GM10266 (cell line): ENCODE data around the gene GPC3.

Experiments
- DNase-seq: peaks from one replicate; pipeline ENCODE4 v3.0.0; 2012; ENCODE audit errors: extremely low spot score
- TF ChIP-seq, protein P1 (sequence below): IDR thresholded peaks from 2 replicates; pipeline ENCODE4 v1.5.1; 2012; ENCODE audit warnings: mild to moderate bottlenecking, low read depth; ENCODE audit not compliant: control insufficient read depth, insufficient read depth; ENCODE audit errors: missing control alignments

Gene GPC3

DNA sequence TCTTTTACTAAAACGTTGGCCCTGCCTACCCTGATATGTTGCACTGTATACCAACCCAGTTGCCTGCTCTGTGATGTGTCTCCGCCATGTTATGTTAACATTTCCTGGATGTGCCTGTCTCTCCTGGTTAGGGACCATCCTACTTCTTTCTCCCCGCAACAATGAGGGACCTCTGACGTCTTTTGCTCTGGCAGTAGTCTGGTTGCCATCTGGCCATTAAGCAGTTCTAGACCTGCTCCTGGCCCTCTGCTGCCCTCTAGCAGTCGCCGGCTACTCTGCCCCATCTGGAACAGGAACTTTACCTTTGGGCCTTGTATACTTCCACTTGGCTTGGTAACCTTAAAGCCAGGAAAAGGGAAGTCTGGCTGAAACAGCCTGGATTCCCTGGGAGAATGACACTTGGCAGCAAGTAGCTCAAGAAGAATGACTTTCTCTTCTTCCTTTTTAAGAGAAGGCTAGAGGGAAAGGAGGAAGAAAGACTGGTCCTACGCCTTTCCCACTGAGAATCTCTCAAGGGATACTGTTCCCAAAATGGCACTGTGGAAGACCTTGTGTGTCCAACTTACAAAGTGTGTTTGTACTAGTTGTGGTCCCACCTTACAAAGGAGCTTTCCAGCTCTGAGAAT, 63.5 kb downstream of the GPC3 start:
- TF ChIP-seq, protein P1, sequence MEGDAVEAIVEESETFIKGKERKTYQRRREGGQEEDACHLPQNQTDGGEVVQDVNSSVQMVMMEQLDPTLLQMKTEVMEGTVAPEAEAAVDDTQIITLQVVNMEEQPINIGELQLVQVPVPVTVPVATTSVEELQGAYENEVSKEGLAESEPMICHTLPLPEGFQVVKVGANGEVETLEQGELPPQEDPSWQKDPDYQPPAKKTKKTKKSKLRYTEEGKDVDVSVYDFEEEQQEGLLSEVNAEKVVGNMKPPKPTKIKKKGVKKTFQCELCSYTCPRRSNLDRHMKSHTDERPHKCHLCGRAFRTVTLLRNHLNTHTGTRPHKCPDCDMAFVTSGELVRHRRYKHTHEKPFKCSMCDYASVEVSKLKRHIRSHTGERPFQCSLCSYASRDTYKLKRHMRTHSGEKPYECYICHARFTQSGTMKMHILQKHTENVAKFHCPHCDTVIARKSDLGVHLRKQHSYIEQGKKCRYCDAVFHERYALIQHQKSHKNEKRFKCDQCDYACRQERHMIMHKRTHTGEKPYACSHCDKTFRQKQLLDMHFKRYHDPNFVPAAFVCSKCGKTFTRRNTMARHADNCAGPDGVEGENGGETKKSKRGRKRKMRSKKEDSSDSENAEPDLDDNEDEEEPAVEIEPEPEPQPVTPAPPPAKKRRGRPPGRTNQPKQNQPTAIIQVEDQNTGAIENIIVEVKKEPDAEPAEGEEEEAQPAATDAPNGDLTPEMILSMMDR, result peak; percentile 47
- peak; percentile 15 for DNase-seq

DNA sequence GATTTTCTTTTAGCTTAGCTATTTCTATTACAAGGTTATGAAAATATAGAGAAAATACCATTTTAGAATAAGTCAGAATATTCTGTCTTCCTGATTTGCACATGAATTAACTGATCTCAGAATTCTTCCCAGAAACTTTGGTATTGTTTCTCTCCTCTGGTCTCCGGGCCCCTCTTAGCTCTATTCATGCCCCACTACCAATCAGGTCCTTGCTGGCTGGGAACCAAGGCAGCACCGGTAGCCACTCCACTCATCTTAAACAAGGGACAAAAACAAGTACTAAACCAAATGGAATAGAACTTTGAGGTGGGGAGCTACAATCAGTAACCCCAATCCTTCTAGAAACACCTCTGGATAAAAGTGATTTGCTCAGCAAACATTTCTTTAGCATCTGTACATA, 64.3 kb downstream of the GPC3 start:
- TF ChIP-seq, protein P1, result no peak
- no peak for DNase-seq

DNA sequence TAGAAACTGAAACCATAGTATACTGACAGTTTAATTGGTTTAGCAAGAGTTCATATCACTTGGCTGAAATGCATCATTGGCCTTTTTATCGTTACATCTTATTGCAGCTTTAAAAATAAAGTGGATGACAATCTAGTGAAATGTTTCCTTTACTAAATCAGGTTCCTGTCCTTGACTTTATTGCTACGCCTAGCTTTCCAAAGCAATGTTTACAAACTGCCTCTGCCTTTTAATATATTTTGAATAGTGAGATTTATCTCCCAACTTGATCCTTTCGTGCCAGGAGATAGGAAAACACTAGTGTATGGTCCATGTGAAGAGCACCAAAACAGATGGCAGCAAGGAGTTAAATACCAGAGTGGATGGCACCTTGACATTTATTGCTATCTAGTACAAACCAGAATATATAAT, 67.0 kb downstream of the GPC3 start:
- no peak for DNase-seq

DNA sequence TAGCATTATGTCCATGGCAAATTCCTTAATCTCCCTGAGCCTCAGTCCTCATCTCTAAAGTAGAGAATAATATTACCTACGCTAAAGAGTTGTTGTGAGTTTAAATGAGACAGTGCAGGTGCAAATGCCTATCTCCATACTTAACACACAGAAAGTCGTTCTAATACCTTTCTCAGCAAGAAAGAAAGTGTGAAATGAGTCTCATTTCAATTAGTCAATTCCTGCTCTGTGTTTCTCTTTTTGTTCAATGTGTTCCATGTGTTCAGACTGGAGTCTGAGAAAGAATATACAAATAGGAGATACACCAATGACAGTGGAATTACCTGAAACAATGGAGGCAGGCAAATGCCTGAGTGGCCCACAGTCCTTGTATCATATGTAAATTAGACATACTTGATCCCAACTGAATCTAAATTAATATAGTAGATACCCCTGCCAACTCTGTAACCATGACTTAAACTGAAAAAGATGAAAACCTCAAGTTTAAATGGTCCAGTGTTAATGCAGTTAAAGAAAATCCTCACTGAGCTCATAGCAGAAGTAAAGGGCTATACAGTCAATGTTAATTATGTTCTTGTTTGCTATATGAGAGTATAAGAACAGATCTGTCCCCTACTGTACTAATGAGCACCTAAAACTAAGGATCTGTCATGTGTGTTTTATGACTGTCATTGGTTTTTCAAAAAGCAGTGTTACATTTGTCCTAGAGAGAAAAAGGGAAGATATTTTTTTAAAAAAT, 68.2 kb downstream of the GPC3 start:
- no peak for DNase-seq
- TF ChIP-seq, protein P1, result no peak

More for the DNA sequence above, 67.0 kb downstream of the GPC3 start:
- TF ChIP-seq, protein P1, result no peak

DNA sequence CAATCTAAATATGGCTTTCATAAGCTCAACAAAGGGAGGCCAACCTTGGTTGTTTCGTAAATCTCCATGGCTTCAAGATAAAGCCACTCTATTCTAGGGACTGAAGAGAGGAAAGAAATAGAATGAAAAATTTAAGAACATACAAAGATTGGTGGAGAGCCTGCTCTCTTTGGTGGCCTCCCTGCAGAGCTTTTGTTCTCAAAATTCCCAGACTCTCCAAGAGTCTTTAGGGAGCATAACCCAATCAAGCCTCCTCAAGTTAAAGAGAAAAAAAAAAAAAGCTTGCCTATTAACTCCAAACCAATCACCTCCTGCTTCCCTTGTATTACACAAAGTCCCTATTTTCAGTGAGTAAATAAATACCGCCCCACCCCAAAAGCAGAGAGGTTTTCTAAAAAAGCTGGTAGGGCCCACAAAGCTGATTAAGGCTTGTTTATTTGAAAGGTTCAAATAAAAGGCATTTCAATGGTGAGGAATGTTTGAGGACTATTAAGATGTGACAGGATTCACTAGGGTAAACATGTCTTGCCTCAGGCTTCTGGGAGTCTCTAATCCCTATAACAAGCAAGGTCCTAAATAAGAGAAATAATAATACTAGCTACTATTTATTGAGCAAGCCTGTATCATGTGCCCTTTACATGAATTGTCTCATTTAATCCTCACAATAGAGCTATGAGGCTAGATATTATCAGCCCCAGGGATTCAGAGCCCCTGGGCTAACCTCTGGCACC, 71.6 kb downstream of the GPC3 start:
- no peak for DNase-seq

DNA sequence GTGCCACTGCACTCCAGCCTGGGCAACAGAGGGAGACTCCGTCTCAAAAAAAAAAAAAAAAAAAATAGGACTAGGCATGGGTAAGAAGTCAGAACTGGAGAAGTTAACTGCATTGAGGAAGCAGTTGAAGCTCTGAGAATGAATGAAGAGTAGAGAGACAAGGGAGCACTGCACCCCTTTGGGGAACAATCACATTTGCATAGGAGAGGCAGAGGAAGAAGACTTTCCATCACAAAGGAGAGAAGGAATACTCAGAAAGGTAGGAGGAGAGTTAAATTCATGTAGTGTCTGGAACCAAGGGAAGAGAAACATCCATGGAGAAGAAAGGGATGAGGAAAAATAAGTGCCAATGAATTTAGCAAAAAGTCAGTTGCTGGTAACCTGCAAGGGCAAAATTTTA, 72.4 kb downstream of the GPC3 start:
- TF ChIP-seq, protein P1, result no peak
- DNase-seq, result no peak

More for the DNA sequence above, 71.6 kb downstream of the GPC3 start:
- TF ChIP-seq, protein P1, result no peak
